Neural cell (in vitro differentiated cells): Measurements from ENCODE around the gene TNFSF11. TPM values are rescaled to one million over a fixed set of nuclear protein-coding genes. Genes with fewer than 3 reads are reported as not detected.

Experiments used
- H2AFZ ChIP-seq: fragments of 200-600, 300-800 bp; sonication (generic), shearing (Covaris generic); 2 replicates; pipeline ENCODE4 v1.6.0; 2014; ENCODE audit warnings: low read depth, mild to moderate bottlenecking, antibody characterized with exemption, low read length, moderate library complexity
- H3F3A ChIP-seq: fragments of 200-600 bp; shearing (Covaris generic); 2 replicates; pipeline ENCODE4 v1.6.1; 2016; ENCODE audit warnings: mild to moderate bottlenecking, moderate library complexity, mixed read lengths, antibody characterized with exemption, low read length; ENCODE audit not compliant: insufficient read depth, poor library complexity, severe bottlenecking
- H3K27ac ChIP-seq: fragments of 200-600, 300-800 bp; sonication (generic), shearing (Covaris generic); 2 replicates; pipeline ENCODE4 v1.5.1; 2014; ENCODE audit warnings: mild to moderate bottlenecking, low read length, moderate library complexity
- H3K27me3 ChIP-seq: fragments of 300-800, 200-600 bp; sonication (generic), shearing (Covaris generic); 2 replicates; pipeline ENCODE4 v1.6.0; 2014; ENCODE audit warnings: mild to moderate bottlenecking, low read depth, low read length, moderate library complexity; ENCODE audit not compliant: insufficient read depth
- H3K36me3 ChIP-seq: fragments of 300-800, 200-600 bp; sonication (generic), shearing (Covaris generic); 2 replicates; pipeline ENCODE4 v1.5.1; 2014; ENCODE audit warnings: mild to moderate bottlenecking, antibody characterized with exemption, low read length, moderate library complexity; ENCODE audit not compliant: insufficient read depth
- H3K4me2 ChIP-seq: fragments of 300-800, 200-600 bp; sonication (generic), shearing (Covaris generic); 2 replicates; pipeline ENCODE4 v1.6.0; 2014; ENCODE audit warnings: mild to moderate bottlenecking, low read length
- H3K4me3 ChIP-seq: fragments of 300-800, 200-600 bp; sonication (generic), shearing (Covaris generic); 2 replicates; pipeline ENCODE4 v1.5.1; 2014; ENCODE audit warnings: mild to moderate bottlenecking, low read length, moderate library complexity
- H3K79me2 ChIP-seq: fragments of 200-600 bp; shearing (Covaris generic); replicated peaks from 2 replicates; pipeline ENCODE4 v1.6.0; 2014; ENCODE audit warnings: mild to moderate bottlenecking, low read length, moderate library complexity; ENCODE audit not compliant: insufficient read depth
- H3K9ac ChIP-seq: fragments of 300-800, 200-600 bp; sonication (generic), shearing (Covaris generic); 2 replicates; pipeline ENCODE4 v1.6.1; 2016; ENCODE audit warnings: mild to moderate bottlenecking, low read length, mixed read lengths
- H3K9me2 ChIP-seq: fragments of 200-600 bp; shearing (Covaris generic); 2 replicates; pipeline ENCODE4 v1.6.1; 2016; ENCODE audit warnings: mild to moderate bottlenecking, low read length, mixed read lengths; ENCODE audit not compliant: insufficient read depth
- H3K9me3 ChIP-seq: fragments of 200-600, 300-800 bp; sonication (generic), shearing (Covaris generic); 2 replicates; pipeline ENCODE4 v1.6.1; 2016; ENCODE audit warnings: mild to moderate bottlenecking, mixed run types, low read length, moderate library complexity, mixed read lengths
- H4K20me1 ChIP-seq: fragments of 200-600 bp; shearing (Covaris generic); 2 replicates; pipeline ENCODE4 v1.6.1; 2016; ENCODE audit warnings: mild to moderate bottlenecking, mixed run types; ENCODE audit not compliant: insufficient read depth
- CTCF ChIP-seq: fragments of 450-650 bp; IDR thresholded peaks from 2 replicates; pipeline ENCODE4 v1.5.1; 2014; ENCODE audit warnings: antibody characterized with exemption, mild to moderate bottlenecking, moderate library complexity; ENCODE audit not compliant: poor library complexity, severe bottlenecking
- EP300 ChIP-seq: fragments of 450-650 bp; conservative IDR thresholded peaks from 2 replicates; pipeline ENCODE4 v1.6.1; 2014; ENCODE audit warnings: antibody characterized with exemption, mild to moderate bottlenecking, moderate library complexity; ENCODE audit not compliant: poor library complexity, severe bottlenecking
- EZH2 ChIP-seq: fragments of 200-600, 300-800 bp; shearing (Covaris generic), sonication (generic); IDR thresholded peaks from 2 replicates; pipeline ENCODE4 v1.6.1; 2014; ENCODE audit warnings: antibody characterized with exemption, low read length, borderline replicate concordance, mild to moderate bottlenecking; ENCODE audit not compliant: insufficient read depth, poor library complexity, severe bottlenecking
- MXI1 ChIP-seq: fragments of 450-650 bp; conservative IDR thresholded peaks from 2 replicates; pipeline ENCODE4 v1.6.1; 2014; ENCODE audit warnings: antibody characterized with exemption, mild to moderate bottlenecking; ENCODE audit not compliant: poor library complexity, severe bottlenecking
- POLR2AphosphoS5 ChIP-seq: IDR thresholded peaks from 2 replicates; pipeline ENCODE4 v1.6.1; 2012
- RAD21 ChIP-seq: fragments of 450-650 bp; conservative IDR thresholded peaks from 2 replicates; pipeline ENCODE4 v1.6.1; 2014; ENCODE audit warnings: antibody characterized with exemption, mild to moderate bottlenecking, moderate library complexity
- REST ChIP-seq: IDR thresholded peaks from 2 replicates; pipeline ENCODE4 v1.6.1; 2012; ENCODE audit warnings: borderline replicate concordance
- SMC3 ChIP-seq: fragments of 450-650 bp; conservative IDR thresholded peaks from 2 replicates; pipeline ENCODE4 v1.6.1; 2014; ENCODE audit warnings: antibody characterized with exemption, mild to moderate bottlenecking, moderate library complexity; ENCODE audit not compliant: poor library complexity
- TAF1 ChIP-seq: IDR thresholded peaks from 2 replicates; pipeline ENCODE4 v1.6.1; 2012; ENCODE audit warnings: low read depth
- polyA plus RNA-seq: library from polyadenylated mRNA; depleted of rRNA; stranded (reverse); fragments of >200 nt; gene quantifications from 2 replicates; pipeline ENCODE4 v1.2.3, GENCODE V29; 2014

The TNFSF11 gene
- polyA plus RNA-seq, 1 donor from 2014 or later: not detected

GRCh38 chr13:42575938-42576337 lies 2.0 kb downstream of the TNFSF11 start:
- Histone ChIP-seq H3K4me2 (no peak overlapping the region), H3K27ac (no peak overlapping the region), H4K20me1 (no peaks in the 10 kb centered on the region), H3K9me2 (no peaks in the 10 kb centered on the region), H2AFZ (no peak overlapping the region), H3F3A (no peaks in the 10 kb centered on the region), H3K9ac (no peak overlapping the region), H3K4me3 (no peak overlapping the region), H3K9me3 (no peaks in the 10 kb centered on the region), H3K36me3 (no peaks in the 10 kb centered on the region), H3K79me2 (no peaks in the 10 kb centered on the region), H3K27me3 (peaks cover 31% of the 10 kb centered on the region)
- TF ChIP-seq EP300: no peak
- no peak for TF ChIP-seq EZH2
- no peak for TF ChIP-seq SMC3

GRCh38 chr13:42577538-42577937 lies 3.6 kb downstream of the TNFSF11 start:
- no peaks in the 10 kb centered on the region for H3K9me3 ChIP-seq
- H4K20me1 ChIP-seq: no peaks in the 10 kb centered on the region
- no peaks in the 10 kb centered on the region for H3K79me2 ChIP-seq
- no peak overlapping the region for H3K27ac ChIP-seq
- H3K4me3 ChIP-seq: no peak overlapping the region
- H3K4me2 ChIP-seq: no peak overlapping the region
- no peaks in the 10 kb centered on the region for H3F3A ChIP-seq
- no peak overlapping the region for H3K9ac ChIP-seq
- TF ChIP-seq TAF1 (no peak), MXI1 (no peak), RAD21 (no peak), POLR2AphosphoS5 (no peak), REST (no peak), EZH2 (no peak), EP300 (no peak), SMC3 (no peak), CTCF (no peak)
- no peaks in the 10 kb centered on the region for H3K9me2 ChIP-seq
- peaks cover 31% of the 10 kb centered on the region for H3K27me3 ChIP-seq
- H3K36me3 ChIP-seq: no peaks in the 10 kb centered on the region
- no peak overlapping the region for H2AFZ ChIP-seq

GRCh38 chr13:42580644-42581043 lies 6.7 kb downstream of the TNFSF11 start:
- Histone ChIP-seq H3K4me3 (no peak overlapping the region), H3K9ac (no peak overlapping the region), H3K9me3 (no peaks in the 10 kb centered on the region), H3K27me3 (peaks cover 5% of the 10 kb centered on the region), H3K36me3 (no peaks in the 10 kb centered on the region), H3K27ac (no peak overlapping the region), H4K20me1 (no peaks in the 10 kb centered on the region), H3K79me2 (no peaks in the 10 kb centered on the region), H3K9me2 (no peaks in the 10 kb centered on the region), H3K4me2 (no peak overlapping the region), H3F3A (no peaks in the 10 kb centered on the region), H2AFZ (no peak overlapping the region)
- TF ChIP-seq REST (no peak), EZH2 (no peak), EP300 (no peak), MXI1 (no peak), POLR2AphosphoS5 (no peak), SMC3 (no peak), RAD21 (no peak), CTCF (no peak), TAF1 (no peak)
